ENCODE measurements around the gene LHFPL3.

Gene LHFPL3

DNA sequence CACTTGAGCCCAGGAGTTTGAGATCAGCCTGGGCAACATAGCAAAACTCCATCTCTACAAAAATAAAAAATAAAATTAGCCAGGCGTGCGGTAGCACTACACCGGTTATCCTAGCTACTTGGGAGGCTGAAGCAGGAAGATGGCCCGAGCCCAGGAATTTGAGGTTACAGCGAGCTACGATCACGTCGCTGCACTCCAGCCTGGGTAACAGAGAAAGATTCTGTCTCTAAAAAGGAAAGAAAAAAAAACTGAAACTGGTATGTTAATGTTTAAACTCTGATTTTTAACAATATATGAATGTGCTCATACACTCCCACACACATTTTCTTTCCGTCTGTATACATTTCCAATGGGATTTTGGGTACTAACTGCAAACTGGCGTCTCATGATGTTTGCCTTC lies 545.0 kb downstream of the LHFPL3 start:
- no peak for TF ChIP-seq POLR2A (IDR thresholded peaks at IDR 0.05; ENCODE audit: low read depth, low read length)
- no peak for DNase-seq (ENCODE audit: insufficient read length, low spot score)
- no peak for FAIRE-seq

GRCh38 chr7:104878577-104878976 lies 550.2 kb downstream of the LHFPL3 start:
- no peak for DNase-seq (ENCODE audit: insufficient read length, low spot score)
- no peak for FAIRE-seq
- TF ChIP-seq POLR2A (IDR thresholded peaks at IDR 0.05; ENCODE audit: low read depth, low read length), result no peak

- no peak for TF ChIP-seq POLR2A (IDR thresholded peaks at IDR 0.05; ENCODE audit: low read depth, low read length)
- no peak for FAIRE-seq
- no peak for DNase-seq (ENCODE audit: insufficient read length, low spot score)
Observed at GRCh38 chr7:104883248-104883717, 554.9 kb downstream of the LHFPL3 start.

GRCh38 chr7:104883718-104884452 lies 555.5 kb downstream of the LHFPL3 start:
- DNase-seq (ENCODE audit: insufficient read length, low spot score) (peak; percentile 81), FAIRE-seq (peak; percentile 65)
- no peak for TF ChIP-seq POLR2A (IDR thresholded peaks at IDR 0.05; ENCODE audit: low read depth, low read length)

GRCh38 chr7:104886651-104887050 lies 558.2 kb downstream of the LHFPL3 start:
- no peak for TF ChIP-seq POLR2A (IDR thresholded peaks at IDR 0.05; ENCODE audit: low read depth, low read length)
- DNase-seq (ENCODE audit: insufficient read length, low spot score) (no peak), FAIRE-seq (no peak)

DNA sequence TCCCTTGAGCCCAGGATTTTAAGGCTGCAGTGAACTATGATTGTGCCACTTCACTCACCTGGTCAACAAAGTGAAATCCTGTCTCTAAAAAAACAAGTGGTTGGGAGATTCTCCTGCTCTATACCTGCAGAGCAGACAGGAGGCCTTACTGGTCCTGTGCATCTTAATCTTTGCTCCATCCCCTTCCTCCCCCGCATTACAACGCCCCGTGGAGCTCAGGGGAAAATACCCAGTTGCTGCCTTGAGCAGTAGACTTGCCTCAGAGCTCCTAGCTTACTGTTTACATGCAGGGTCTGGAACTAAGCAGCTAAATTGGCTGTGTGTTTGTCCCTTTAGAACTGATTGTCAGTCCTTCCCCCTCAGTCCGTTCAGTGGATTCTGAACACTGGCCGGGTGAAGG lies 561.8 kb downstream of the LHFPL3 start:
- DNase-seq (ENCODE audit: insufficient read length, low spot score), result no peak
- no peak for TF ChIP-seq POLR2A (IDR thresholded peaks at IDR 0.05; ENCODE audit: low read depth, low read length)
- FAIRE-seq, result no peak

GRCh38 chr7:104891949-104892348 lies 563.5 kb downstream of the LHFPL3 start:
- no peak for TF ChIP-seq POLR2A (IDR thresholded peaks at IDR 0.05; ENCODE audit: low read depth, low read length)
- FAIRE-seq (no peak), DNase-seq (ENCODE audit: insufficient read length, low spot score) (no peak)

- TF ChIP-seq POLR2A (IDR thresholded peaks at IDR 0.05; ENCODE audit: low read depth, low read length), result no peak
- DNase-seq (ENCODE audit: insufficient read length, low spot score) (no peak), FAIRE-seq (no peak)
Observed at GRCh38 chr7:104894314-104894713, 565.9 kb downstream of the LHFPL3 start.

DNA sequence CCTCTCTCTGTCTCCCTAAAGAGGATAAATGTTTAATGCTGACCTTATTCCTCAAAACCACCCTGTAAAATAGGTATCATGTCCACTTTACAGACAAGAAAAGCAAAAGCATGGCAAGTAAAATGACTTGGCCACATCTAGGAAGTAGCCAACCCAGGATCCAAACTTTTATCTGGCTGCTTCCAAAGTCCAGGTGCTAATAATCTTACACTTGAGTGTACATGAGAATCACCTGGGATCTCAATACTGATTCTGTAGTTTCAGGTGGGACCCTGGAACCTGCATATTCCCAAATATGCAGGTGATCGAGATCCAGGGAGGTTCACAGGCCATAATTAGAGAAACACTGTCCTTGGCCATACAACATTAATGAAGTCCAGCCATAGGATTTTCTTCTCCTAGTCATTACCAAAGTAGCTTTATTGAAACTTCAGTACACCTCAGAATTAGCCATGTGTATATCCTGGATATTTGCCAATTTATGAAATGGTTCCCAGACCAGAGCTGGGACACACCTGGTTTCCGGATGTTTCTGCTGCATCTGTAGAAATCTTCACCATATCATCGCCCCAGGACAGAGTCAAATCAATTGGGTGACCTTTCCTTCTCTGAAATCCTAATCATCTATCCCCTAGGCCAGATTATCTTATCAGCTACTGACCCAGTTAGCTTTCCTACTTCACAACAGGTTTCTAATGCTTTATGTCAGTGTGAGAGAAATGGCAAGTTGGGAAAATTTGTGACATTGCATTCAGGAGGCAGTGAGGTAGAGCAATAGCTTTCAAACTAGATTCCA lies 566.5 kb downstream of the LHFPL3 start:
- no peak for TF ChIP-seq POLR2A (IDR thresholded peaks at IDR 0.05; ENCODE audit: low read depth, low read length)
- FAIRE-seq, result no peak
- DNase-seq (ENCODE audit: insufficient read length, low spot score), result no peak

- FAIRE-seq, result no peak
- TF ChIP-seq POLR2A (IDR thresholded peaks at IDR 0.05; ENCODE audit: low read depth, low read length), result no peak
- no peak for DNase-seq (ENCODE audit: insufficient read length, low spot score)
Observed at GRCh38 chr7:104895522-104896236, 567.3 kb downstream of the LHFPL3 start.

DNA sequence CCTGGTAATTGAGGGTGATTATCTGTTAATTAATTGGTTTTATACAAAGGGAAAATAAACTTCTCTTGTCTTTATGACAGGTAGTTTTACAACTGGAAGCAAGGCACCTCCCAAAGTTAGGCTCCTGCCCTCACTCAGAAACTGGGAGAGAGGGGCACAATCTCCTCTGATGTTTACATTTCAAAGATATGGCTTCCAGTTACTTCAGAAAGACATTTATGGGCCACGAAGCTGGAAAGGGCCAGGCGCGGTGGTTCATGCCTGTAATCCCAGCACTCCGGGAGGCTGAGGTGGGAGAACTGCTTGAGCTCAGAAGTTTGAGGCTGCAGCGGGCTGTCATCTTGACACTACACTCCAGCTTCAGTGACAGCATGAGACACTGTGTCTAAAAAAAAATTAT lies 570.0 kb downstream of the LHFPL3 start:
- DNase-seq (ENCODE audit: insufficient read length, low spot score) (no peak), FAIRE-seq (no peak)
- TF ChIP-seq POLR2A (IDR thresholded peaks at IDR 0.05; ENCODE audit: low read depth, low read length), result no peak

DNA sequence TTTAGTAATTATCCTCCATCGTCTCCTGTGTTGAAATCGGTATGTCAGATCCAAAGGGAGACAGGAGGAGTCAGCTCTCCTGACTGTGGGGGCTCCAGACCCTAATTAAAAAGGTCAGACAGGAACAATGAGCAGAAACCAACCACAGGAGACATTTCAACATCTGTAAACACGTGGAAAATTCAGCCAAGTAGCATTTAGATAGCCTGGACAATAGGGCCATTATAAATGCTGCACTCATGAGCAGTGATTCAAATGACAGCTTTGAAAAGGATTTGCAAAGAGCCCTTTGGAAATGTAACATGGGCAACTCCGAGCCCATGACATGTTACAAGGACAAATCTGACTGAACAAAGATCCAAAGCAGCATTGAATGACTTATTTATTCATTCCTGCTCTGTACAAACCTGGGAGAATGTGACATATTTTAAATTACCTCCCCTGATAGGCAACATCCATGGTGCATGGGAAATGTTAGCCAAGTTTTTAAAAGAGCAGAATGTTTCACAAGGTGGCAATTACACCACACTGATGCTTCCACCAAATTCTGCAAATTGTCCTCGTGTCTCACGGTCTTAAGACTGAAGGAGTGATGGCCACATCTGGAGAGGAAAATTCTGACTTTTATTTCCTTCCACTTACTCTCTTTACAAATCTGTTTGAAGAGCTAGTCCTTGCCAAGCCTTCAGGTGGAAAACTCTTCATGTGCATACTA lies 572.3 kb downstream of the LHFPL3 start:
- DNase-seq (ENCODE audit: insufficient read length, low spot score) (no peak), FAIRE-seq (no peak)
- TF ChIP-seq POLR2A (IDR thresholded peaks at IDR 0.05; ENCODE audit: low read depth, low read length), result no peak

DNA sequence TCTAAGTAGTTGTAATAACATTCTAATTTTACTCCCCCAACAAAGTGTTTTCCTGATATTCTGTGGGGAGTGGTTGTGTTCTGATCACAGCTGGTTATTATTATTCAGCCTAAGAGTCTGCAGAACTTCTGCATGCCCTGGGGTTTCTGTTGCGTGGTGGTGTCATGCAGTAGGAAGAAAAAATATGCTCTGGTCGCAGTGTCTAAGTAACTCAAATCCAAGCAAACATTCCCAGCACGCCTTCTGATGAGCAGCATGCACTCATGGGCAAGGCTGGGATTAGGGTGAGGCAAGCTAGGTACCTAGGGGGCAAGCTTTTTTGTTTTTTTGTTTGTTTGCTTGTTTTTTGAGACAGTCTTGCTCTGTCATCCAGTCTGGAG lies 572.8 kb downstream of the LHFPL3 start:
- TF ChIP-seq POLR2A (IDR thresholded peaks at IDR 0.05; ENCODE audit: low read depth, low read length), result no peak
- DNase-seq (ENCODE audit: insufficient read length, low spot score) (no peak), FAIRE-seq (no peak)

DNA sequence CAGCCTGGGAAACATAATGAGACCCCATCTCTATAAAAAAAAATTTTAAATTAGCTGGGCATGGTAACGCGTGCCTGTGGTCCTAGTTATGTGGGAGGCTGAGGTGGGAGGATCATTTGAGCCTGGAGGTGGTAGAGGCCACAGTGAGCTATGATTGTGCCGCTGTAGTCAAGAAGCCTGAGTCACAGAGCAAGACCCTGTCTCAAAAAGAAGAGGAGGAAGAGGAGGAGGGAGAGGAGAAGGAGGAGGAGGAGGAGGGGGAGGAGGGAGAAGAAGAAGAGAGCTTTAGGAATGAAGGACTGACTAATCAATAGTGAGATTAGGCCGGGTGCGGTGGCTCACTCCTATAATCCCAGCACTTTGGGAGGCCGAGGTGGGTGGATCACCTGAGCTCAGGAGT lies 573.8 kb downstream of the LHFPL3 start:
- no peak for TF ChIP-seq POLR2A (IDR thresholded peaks at IDR 0.05; ENCODE audit: low read depth, low read length)
- DNase-seq (ENCODE audit: insufficient read length, low spot score), result no peak
- FAIRE-seq, result no peak

Data from H54 (cell line).